Stomach (tissue), 9 donors: ENCODE data around the gene ARHGAP12. TPM values are rescaled to one million over a fixed set of nuclear protein-coding genes. Genes with fewer than 3 reads are reported as not detected.
A peak's percentile ranks its signal among the peaks of the same experiment; 100 is the strongest.

Source experiments
- DNase-seq, 2 donors: peaks; one replicate each; pipeline versions ENCODE4 v3.0.0 to v3.0.0-alpha.2; 2013 to 2019
- H3K27ac ChIP-seq, 5 donors: fragments of 200-600 bp in 4 of 5; sonication (generic) in 4 of 5; one replicate each; pipeline ENCODE4 v1.5.1; 2013 to 2019; ENCODE audit warnings: mild to moderate bottlenecking in 1 of 5, moderate library complexity in 1 of 5
- H3K27me3 ChIP-seq, 3 donors: fragments of 200-600 bp; sonication (generic); one replicate each; pipeline ENCODE4 v1.5.1; 2017 to 2019; ENCODE audit warnings: mixed run types in 1 of 3
- H3K36me3 ChIP-seq, 4 donors: fragments of 200-600 bp; sonication (generic); 1 replicate in 3 of 4; 2 replicates in 1 of 4; pipeline ENCODE4 v1.5.1; 2016 to 2019
- H3K4me1 ChIP-seq, 4 donors: fragments of 200-600 bp; sonication (generic); one replicate each; pipeline ENCODE4 v1.5.1; 2016 to 2019
- H3K4me3 ChIP-seq, 4 donors: fragments of 200-600 bp; sonication (generic) in 3 of 4; one replicate each; pipeline ENCODE4 v1.5.1; 2016 to 2019; ENCODE audit warnings: mild to moderate bottlenecking in 1 of 4
- H3K9me3 ChIP-seq, 4 donors: fragments of 200-600 bp; sonication (generic); one replicate each; pipeline ENCODE4 v1.5.1; 2016 to 2019
- CTCF ChIP-seq, 7 experiments: fragments of 450-650 bp in 4 of 7; fragments of 200-600 bp in 3 of 7; sonication (generic) in 3 of 7; IDR thresholded peaks; one replicate each; pipeline ENCODE4 v1.5.1; 2016 to 2019; ENCODE audit warnings: antibody characterized with exemption in 7 of 7, control low read depth in 2 of 7, mild to moderate bottlenecking in 1 of 7
- EP300 ChIP-seq: sonication (generic); formaldehyde crosslinking; IDR thresholded peaks from one replicate; pipeline ENCODE4 v1.6.1; 2017; ENCODE audit warnings: antibody characterized with exemption
- POLR2A ChIP-seq, 4 donors: fragments of 450-650 bp; IDR thresholded peaks; one replicate each; pipeline ENCODE4 v1.6.1; 2016; ENCODE audit warnings: antibody characterized with exemption in 4 of 4, control low read depth in 2 of 4, mild to moderate bottlenecking in 1 of 4, moderate library complexity in 1 of 4
- POLR2AphosphoS5 ChIP-seq, 3 donors: sonication (generic); formaldehyde crosslinking; IDR thresholded peaks; one replicate each; pipeline ENCODE4 v1.6.1; 2016; ENCODE audit warnings: antibody characterized with exemption in 3 of 3
- WGBS, 5 donors: extraction: QIAGEN DNeasy Blood & Tissue Kit in 3 of 5; methylation state at CpG; one replicate each; pipeline versions ENCODE4 v1.1.5 to v1.1.7; 2013 to 2018; 5-methylcytosine and 5-hydroxymethylcytosine counted together
- intact Hi-C: fragments of 100-400 bp; cut with DNase I; formaldehyde crosslinking; loops from one replicate; pipeline ENCODE4 v1.15.1; 2023; ENCODE audit warnings: low total_unique reads
- polyA plus RNA-seq, 3 donors: library from polyadenylated mRNA; stranded (reverse); fragments of 200-250 nt; gene quantifications; one replicate each; pipeline ENCODE4 v1.2.3, GENCODE V29; 2013
- total RNA-seq, 5 donors: library from RNA; depleted of rRNA; stranded (reverse); fragments of >200 nt; gene quantifications; one replicate each; pipeline versions ENCODE4 v1.1.0 to v1.2.3, GENCODE V29; 2014 to 2016
- donor health status: healthy with polysubstance abuse.
- donor health status: Bipolar disorder and iron deficiency.
- donor health status: healthy.

The ARHGAP12 gene
- total and polyA plus RNA-seq, 8 donors = 9.8 to 343 (median 27.9) TPM

- TF ChIP-seq EP300 (no peak), POLR2A (IDR thresholded peaks at IDR 0.05) (no peak), POLR2AphosphoS5 (IDR thresholded peaks at IDR 0.05) (no peak), CTCF (IDR thresholded peaks at IDR 0.05) (no peak)
These were observed 107.8 kb downstream of the ARHGAP12 start for GRCh38 chr10:31820778-31821369.

GRCh38 chr10:31820096-31820495, 108.5 kb downstream of the ARHGAP12 start:
- Histone ChIP-seq H3K27ac (peak overlapping the region in 1 of 5 donors; percentile 24), H3K4me3 (no peak overlapping the region), H3K4me1 (peaks cover 0 to 24% (median 6%) of the 10 kb centered on the region in 4 donors), H3K27me3 (no peaks in the 10 kb centered on the region), H3K36me3 (peaks cover 0 to 40% (median 6%) of the 10 kb centered on the region in 4 donors), H3K9me3 (no peaks in the 10 kb centered on the region)
- no peak for DNase-seq
- intact Hi-C loops = no loop called here
- TF ChIP-seq POLR2AphosphoS5 (IDR thresholded peaks at IDR 0.05) (no peak), POLR2A (IDR thresholded peaks at IDR 0.05) (no peak), EP300 (no peak), CTCF (IDR thresholded peaks at IDR 0.05) (no peak)

More at GRCh38 chr10:31820778-31821369, 107.8 kb downstream of the ARHGAP12 start:
- no peak overlapping the region for H3K4me3 ChIP-seq
- H3K4me1 ChIP-seq = peaks cover 0 to 24% (median 6%) of the 10 kb centered on the region in 4 donors
- DNase-seq = no peak
- no peaks in the 10 kb centered on the region for H3K27me3 ChIP-seq
- intact Hi-C loops = no loop called here
- no peak overlapping the region for H3K27ac ChIP-seq
- 43 to 71% (median 63%) methylated on average over 3 of the region's 3 CpGs for WGBS, 5 donors
- peaks cover 0 to 43% (median 10%) of the 10 kb centered on the region in 4 donors for H3K36me3 ChIP-seq
- no peaks in the 10 kb centered on the region for H3K9me3 ChIP-seq

GRCh38 chr10:31819391-31819820, 109.2 kb downstream of the ARHGAP12 start:
- intact Hi-C loops = no loop called here

GRCh38 chr10:31816318-31816717, 112.3 kb downstream of the ARHGAP12 start:
- TF ChIP-seq EP300 (no peak), POLR2AphosphoS5 (IDR thresholded peaks at IDR 0.05) (peak in 2 of 3 donors; percentile 24 to 59)
- H3K9me3 ChIP-seq = no peaks in the 10 kb centered on the region
- peak in 1 of 2 donors; percentile 29 for DNase-seq
- H3K27ac ChIP-seq = peak overlapping the region in 1 of 5 donors; percentile 70
- WGBS, 5 donors = 74 to 94% (median 92%) methylated on average over 2 of the region's 2 CpGs
- intact Hi-C loops = no loop called here
- H3K4me1 ChIP-seq = peaks cover 0 to 20% (median 6%) of the 10 kb centered on the region in 4 donors
- peaks cover 0 to 44% (median 4%) of the 10 kb centered on the region in 4 donors for H3K36me3 ChIP-seq
- no peaks in the 10 kb centered on the region for H3K27me3 ChIP-seq
- H3K4me3 ChIP-seq = no peak overlapping the region

More at GRCh38 chr10:31819391-31819820, 109.2 kb downstream of the ARHGAP12 start:
- Histone ChIP-seq H3K27ac (peak overlapping the region in 1 of 5 donors; percentile 24), H3K27me3 (no peaks in the 10 kb centered on the region), H3K9me3 (no peaks in the 10 kb centered on the region), H3K4me1 (peaks cover 0 to 24% (median 6%) of the 10 kb centered on the region in 4 donors), H3K36me3 (peaks cover 0 to 37% (median 2%) of the 10 kb centered on the region in 4 donors), H3K4me3 (no peak overlapping the region)
- peak in 1 of 2 donors; percentile 10 for DNase-seq
- 56 to 73% (median 63%) methylated on average over 3 of the region's 3 CpGs for WGBS, 5 donors
- TF ChIP-seq CTCF (IDR thresholded peaks at IDR 0.05) (no peak), POLR2AphosphoS5 (IDR thresholded peaks at IDR 0.05) (no peak), EP300 (no peak), POLR2A (IDR thresholded peaks at IDR 0.05) (no peak)
